Activated naive CD4-positive, alpha-beta T cell treated with anti-CD3 and anti-CD28 coated beads, Interleukin-2, amount 50 U/mL, for 16 hours (primary cell): ENCODE results near the gene AMPH.
"Not testable (repeated sequence)": the region's sequence is repeated elsewhere in the genome, so short reads cannot be mapped to it uniquely, and the experiment has no call there.

Experiments used
- DNase-seq: peaks from one replicate; pipeline ENCODE4 v3.0.0-alpha.2; 2020

AMPH gene

DNA sequence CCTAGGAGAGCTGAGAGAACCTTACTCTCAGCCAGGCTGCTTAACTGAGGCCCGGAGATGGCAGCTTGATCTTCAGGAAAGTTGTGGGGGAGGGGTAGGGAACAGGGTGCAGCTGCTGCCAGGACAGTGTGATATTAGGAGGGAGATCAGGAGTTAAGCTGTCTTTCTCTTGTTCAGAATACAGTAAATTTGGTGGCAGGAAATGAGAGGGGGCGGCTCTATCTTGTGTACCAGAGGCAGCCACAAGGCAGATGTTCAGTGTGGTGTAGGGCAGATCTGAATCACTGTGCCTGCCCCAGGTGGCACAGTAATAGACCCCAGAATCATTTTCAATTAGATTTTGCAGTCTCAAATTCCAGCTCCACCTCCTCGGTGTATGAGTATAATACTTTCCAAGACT is 286.4 kb downstream of the AMPH start:
- DNase-seq, result not testable (repeated sequence)

GRCh38 chr7:38342135-38342534 is 289.0 kb downstream of the AMPH start:
- DNase-seq, result not testable (repeated sequence)

DNA sequence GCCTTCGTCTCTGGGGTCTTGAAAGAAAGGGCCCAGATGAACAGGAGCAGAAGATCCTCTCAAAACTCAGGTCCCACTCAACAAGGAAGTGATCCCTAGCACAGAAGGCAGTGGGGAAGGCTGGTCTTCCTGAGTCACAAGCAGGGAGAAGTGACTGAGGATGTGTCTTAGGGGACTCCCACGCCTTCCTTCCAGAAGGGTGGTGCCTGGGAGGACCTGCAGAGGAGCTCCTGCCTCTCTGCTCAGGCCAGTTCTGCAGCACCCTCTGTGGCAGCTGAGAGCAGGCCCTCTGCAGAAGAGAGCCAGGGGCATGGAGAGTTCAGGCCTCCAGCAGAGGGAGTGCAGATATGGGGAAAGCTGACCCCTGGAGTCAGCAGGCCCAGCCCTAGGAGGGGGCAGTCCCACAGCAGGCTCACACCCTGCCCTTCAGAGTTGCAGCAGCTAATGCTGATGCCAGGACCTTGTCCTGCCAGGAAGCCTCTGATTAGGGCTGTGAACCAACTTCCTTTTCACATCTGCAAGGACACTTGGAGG is 289.9 kb downstream of the AMPH start:
- DNase-seq, result not testable (repeated sequence)

- no peak for DNase-seq
These were observed 291.0 kb downstream of the AMPH start for GRCh38 chr7:38339953-38340819.

GRCh38 chr7:38336148-38336515 is 295.0 kb downstream of the AMPH start:
- DNase-seq, result not testable (repeated sequence)

GRCh38 chr7:38335492-38336147 is 295.6 kb downstream of the AMPH start:
- peak; percentile 77 for DNase-seq

DNA sequence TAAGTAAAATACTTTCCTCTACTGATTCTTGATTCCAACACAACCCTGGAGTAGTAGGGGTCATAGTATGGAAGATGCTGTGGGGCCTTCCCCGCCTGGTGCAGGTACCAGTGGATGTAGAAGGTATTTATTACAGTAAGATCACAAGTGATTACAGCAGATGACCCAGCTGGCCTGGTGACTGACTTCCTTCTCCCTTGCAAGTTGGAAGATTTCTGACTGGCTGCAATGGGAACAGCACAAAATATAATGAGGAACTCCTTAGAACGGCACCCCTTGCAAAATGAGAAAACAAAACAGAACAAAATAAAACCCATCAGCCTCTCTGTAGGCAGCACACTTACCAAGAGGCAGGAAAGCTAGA is 296.1 kb downstream of the AMPH start:
- DNase-seq, result no peak

- DNase-seq, result no peak
These were observed 297.0 kb downstream of the AMPH start for GRCh38 chr7:38334163-38334562.
